Measurements from ENCODE around the gene CALCOCO1.

- TF ChIP-seq THRB (CRISPR knock-in tag; conservative IDR thresholded peaks at IDR 0.05) (no peak), HSF4 (CRISPR knock-in tag; IDR thresholded peaks at IDR 0.05; ENCODE audit: borderline replicate concordance) (no peak), TEAD4 (IDR thresholded peaks at IDR 0.05; ENCODE audit: low read length) (no peak), TEAD4 (CRISPR knock-in tag; IDR thresholded peaks at IDR 0.05; ENCODE audit: borderline replicate concordance) (no peak), JUN (IDR thresholded peaks at IDR 0.05; ENCODE audit: borderline replicate concordance, low read depth, low read length) (no peak), JUN (CRISPR knock-in tag; IDR thresholded peaks at IDR 0.05; ENCODE audit: borderline replicate concordance) (no peak), CTCF (IDR thresholded peaks at IDR 0.05 in 2 of 3, conservative IDR thresholded peaks at IDR 0.05 in 1 of 3; ENCODE audit: insufficient read depth in 2 of 3, low read depth in 1 of 3, low read length in 3 of 3) (no peak), GATAD2A (IDR thresholded peaks at IDR 0.05) (no peak), PCBP1 (IDR thresholded peaks at IDR 0.05; ENCODE audit: low read depth, low read length, poor library complexity, severe bottlenecking) (no peak), HOMEZ (CRISPR knock-in tag; IDR thresholded peaks at IDR 0.05) (no peak), TCF7 (IDR thresholded peaks at IDR 0.05; ENCODE audit: borderline replicate concordance) (no peak), KAT7 (CRISPR knock-in tag; IDR thresholded peaks at IDR 0.05; ENCODE audit: borderline replicate concordance) (no peak), FOXM1 (IDR thresholded peaks at IDR 0.05; ENCODE audit: low read depth) (no peak), FOXM1 (CRISPR knock-in tag; IDR thresholded peaks at IDR 0.05; ENCODE audit: low read depth) (no peak)
- TF ChIP-seq, protein P1, sequence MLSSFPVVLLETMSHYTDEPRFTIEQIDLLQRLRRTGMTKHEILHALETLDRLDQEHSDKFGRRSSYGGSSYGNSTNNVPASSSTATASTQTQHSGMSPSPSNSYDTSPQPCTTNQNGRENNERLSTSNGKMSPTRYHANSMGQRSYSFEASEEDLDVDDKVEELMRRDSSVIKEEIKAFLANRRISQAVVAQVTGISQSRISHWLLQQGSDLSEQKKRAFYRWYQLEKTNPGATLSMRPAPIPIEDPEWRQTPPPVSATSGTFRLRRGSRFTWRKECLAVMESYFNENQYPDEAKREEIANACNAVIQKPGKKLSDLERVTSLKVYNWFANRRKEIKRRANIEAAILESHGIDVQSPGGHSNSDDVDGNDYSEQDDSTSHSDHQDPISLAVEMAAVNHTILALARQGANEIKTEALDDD (IDR thresholded peaks at IDR 0.05), result no peak
- TF ChIP-seq, protein P2, sequence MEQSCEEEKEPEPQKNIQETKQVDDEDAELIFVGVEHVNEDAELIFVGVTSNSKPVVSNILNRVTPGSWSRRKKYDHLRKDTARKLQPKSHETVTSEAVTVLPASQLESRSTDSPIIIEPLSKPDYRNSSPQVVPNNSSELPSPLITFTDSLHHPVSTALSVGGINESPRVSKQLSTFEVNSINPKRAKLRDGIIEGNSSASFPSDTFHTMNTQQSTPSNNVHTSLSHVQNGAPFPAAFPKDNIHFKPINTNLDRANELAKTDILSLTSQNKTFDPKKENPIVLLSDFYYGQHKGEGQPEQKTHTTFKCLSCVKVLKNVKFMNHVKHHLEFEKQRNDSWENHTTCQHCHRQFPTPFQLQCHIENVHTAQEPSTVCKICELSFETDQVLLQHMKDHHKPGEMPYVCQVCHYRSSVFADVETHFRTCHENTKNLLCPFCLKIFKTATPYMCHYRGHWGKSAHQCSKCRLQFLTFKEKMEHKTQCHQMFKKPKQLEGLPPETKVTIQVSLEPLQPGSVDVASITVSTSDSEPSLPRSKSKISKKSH (CRISPR knock-in tag; IDR thresholded peaks at IDR 0.05), result no peak
Measured at GRCh38 chr12:53683983-53684382, 43.3 kb downstream of the CALCOCO1 start.
